Suprapubic skin (tissue), 4 donors: ENCODE results near the gene KLK15. TPM values are rescaled to one million over a fixed set of nuclear protein-coding genes. Genes with fewer than 3 reads are reported as not detected.

Experiments
- DNase-seq, 2 donors: peaks; one replicate each; pipeline ENCODE4 v3.0.0-alpha.2; 2019; ENCODE audit warnings: low spot score in 2 of 2
- H3K27ac ChIP-seq: fragments of 200-600 bp; sonication (generic); one replicate; pipeline ENCODE4 v1.5.1; 2019
- H3K27me3 ChIP-seq: fragments of 200-600 bp; sonication (generic); one replicate; pipeline ENCODE4 v1.5.1; 2019
- H3K36me3 ChIP-seq: fragments of 200-600 bp; sonication (generic); one replicate; pipeline ENCODE4 v1.5.1; 2019
- H3K4me1 ChIP-seq: fragments of 200-600 bp; sonication (generic); one replicate; pipeline ENCODE4 v1.5.1; 2019
- H3K4me3 ChIP-seq: fragments of 200-600 bp; sonication (generic); one replicate; pipeline ENCODE4 v1.5.1; 2019; ENCODE audit warnings: mild to moderate bottlenecking
- H3K9me3 ChIP-seq: fragments of 200-600 bp; sonication (generic); one replicate; pipeline ENCODE4 v1.5.1; 2019
- CTCF ChIP-seq, 2 donors: fragments of 200-600 bp in 1 of 2; fragments of 450-650 bp in 1 of 2; sonication (generic) in 1 of 2; IDR thresholded peaks; one replicate each; pipeline ENCODE4 v1.5.1; 2016 to 2019; ENCODE audit warnings: antibody characterized with exemption in 2 of 2, mild to moderate bottlenecking in 1 of 2, moderate library complexity in 1 of 2
- EP300 ChIP-seq: sonication (generic); formaldehyde crosslinking; IDR thresholded peaks from one replicate; pipeline ENCODE4 v1.6.1; 2017; ENCODE audit warnings: antibody characterized with exemption
- POLR2A ChIP-seq, 2 donors: fragments of 450-650 bp; IDR thresholded peaks; one replicate each; pipeline ENCODE4 v1.6.1; 2017; ENCODE audit warnings: antibody characterized with exemption in 2 of 2, mild to moderate bottlenecking in 2 of 2, moderate library complexity in 2 of 2
- POLR2AphosphoS5 ChIP-seq, 3 donors: sonication (generic); formaldehyde crosslinking; IDR thresholded peaks; one replicate each; pipeline ENCODE4 v1.6.1; 2017; ENCODE audit warnings: antibody characterized with exemption in 3 of 3
- WGBS: methylation state at CpG from one replicate; pipeline ENCODE4 v1.1.5; 2018; 5-methylcytosine and 5-hydroxymethylcytosine counted together
- total RNA-seq, 4 donors: library from RNA; depleted of rRNA; stranded (reverse); fragments of >200 nt; gene quantifications; one replicate each; pipeline ENCODE4 v1.1.0, GENCODE V29; 2016

Gene KLK15
- total RNA-seq, 4 donors from 2014 or later: not detected

- Histone ChIP-seq H3K27ac (no peak overlapping the region), H3K4me1 (no peaks in the 10 kb centered on the region), H3K4me3 (no peak overlapping the region), H3K9me3 (no peaks in the 10 kb centered on the region), H3K27me3 (peaks cover 67% of the 10 kb centered on the region), H3K36me3 (no peaks in the 10 kb centered on the region)
- DNase-seq: no peak
- no peak for TF ChIP-seq CTCF (IDR thresholded peaks at IDR 0.05)
- TF ChIP-seq POLR2AphosphoS5 (IDR thresholded peaks at IDR 0.05): no peak
- no peak for TF ChIP-seq EP300
- TF ChIP-seq POLR2A (IDR thresholded peaks at IDR 0.05): no peak
- WGBS: 52% methylated on average over 3 of the region's 7 CpGs
Observed at GRCh38 chr19:50876456-50876855, 43.1 kb upstream of the KLK15 start.

DNA sequence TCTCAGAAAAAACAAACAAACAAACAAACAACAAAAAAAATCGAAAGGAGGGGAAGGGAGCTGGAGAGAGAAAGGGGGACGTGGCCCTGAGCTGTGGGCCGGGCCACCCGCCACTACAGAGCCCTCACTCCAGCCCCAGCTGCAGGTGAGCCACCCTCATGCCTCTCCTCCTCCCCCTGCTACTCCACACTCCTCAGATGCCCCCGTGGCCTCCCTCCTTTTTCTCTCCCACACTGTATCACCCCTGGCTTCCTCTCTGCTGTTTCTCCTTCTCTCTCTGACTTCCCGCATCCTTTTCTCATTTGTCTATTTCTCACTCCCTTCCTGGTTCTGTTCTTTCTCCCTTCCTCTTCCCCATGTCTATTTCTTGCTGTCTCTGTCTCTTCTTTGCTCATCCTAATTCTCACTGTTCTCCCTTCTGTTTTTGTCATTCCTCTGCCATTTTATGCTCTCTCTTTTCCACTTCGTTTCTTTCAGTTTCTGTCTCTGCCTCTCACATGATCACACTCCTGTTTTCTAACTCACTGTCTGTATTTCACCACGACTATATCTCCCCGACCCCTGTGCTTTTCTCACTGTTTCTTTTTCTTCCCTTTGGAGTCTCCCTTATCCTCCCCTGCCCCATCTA, 42.5 kb upstream of the KLK15 start:
- TF ChIP-seq CTCF (IDR thresholded peaks at IDR 0.05): no peak
- TF ChIP-seq POLR2A (IDR thresholded peaks at IDR 0.05): no peak
- no peak for TF ChIP-seq EP300
- no peak for TF ChIP-seq POLR2AphosphoS5 (IDR thresholded peaks at IDR 0.05)
- Histone ChIP-seq H3K27ac (no peak overlapping the region), H3K36me3 (no peaks in the 10 kb centered on the region), H3K4me1 (no peaks in the 10 kb centered on the region), H3K4me3 (no peak overlapping the region), H3K9me3 (no peaks in the 10 kb centered on the region), H3K27me3 (peaks cover 67% of the 10 kb centered on the region)
- no peak for DNase-seq
- 39% methylated on average over 9 of the region's 9 CpGs for WGBS

- Histone ChIP-seq H3K27ac (no peak overlapping the region), H3K4me1 (no peaks in the 10 kb centered on the region), H3K4me3 (no peak overlapping the region), H3K27me3 (peaks cover 73% of the 10 kb centered on the region), H3K36me3 (no peaks in the 10 kb centered on the region), H3K9me3 (no peaks in the 10 kb centered on the region)
- no peak for TF ChIP-seq EP300
- no peak for TF ChIP-seq POLR2AphosphoS5 (IDR thresholded peaks at IDR 0.05)
- no peak for TF ChIP-seq CTCF (IDR thresholded peaks at IDR 0.05)
- no peak for TF ChIP-seq POLR2A (IDR thresholded peaks at IDR 0.05)
- 68% methylated on average over 5 of the region's 5 CpGs for WGBS
- no peak for DNase-seq
Observed at GRCh38 chr19:50874211-50874610, 40.8 kb upstream of the KLK15 start.

DNA sequence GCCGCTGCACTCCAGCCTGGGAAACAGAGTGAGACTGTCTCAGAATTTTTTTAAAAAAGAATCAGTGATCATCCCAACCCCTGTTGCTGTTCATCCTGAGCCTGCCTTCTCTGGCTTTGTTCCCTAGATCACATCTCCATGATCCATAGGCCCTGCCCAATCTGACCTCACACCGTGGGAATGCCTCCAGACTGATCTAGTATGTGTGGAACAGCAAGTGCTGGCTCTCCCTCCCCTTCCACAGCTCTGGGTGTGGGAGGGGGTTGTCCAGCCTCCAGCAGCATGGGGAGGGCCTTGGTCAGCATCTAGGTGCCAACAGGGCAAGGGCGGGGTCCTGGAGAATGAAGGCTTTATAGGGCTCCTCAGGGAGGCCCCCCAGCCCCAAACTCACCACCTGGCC, 39.7 kb upstream of the KLK15 start, which contains the start of gene KLK2:
TSS of gene KLK2 (plus strand) at position 384 of the 400 bp plus-strand sequence. CDS start 35 bp downstream, outside the sequence.
- WGBS: 56% methylated on average over 3 of the region's 3 CpGs
- H3K27ac ChIP-seq: no peak within 1 kb of the TSS
- H3K9me3 ChIP-seq: no peaks in the 10 kb centered on the region
- no peak for TF ChIP-seq POLR2AphosphoS5 (IDR thresholded peaks at IDR 0.05)
- TF ChIP-seq EP300: no peak
- TF ChIP-seq POLR2A (IDR thresholded peaks at IDR 0.05): no peak
- no peak for TF ChIP-seq CTCF (IDR thresholded peaks at IDR 0.05)
- DNase-seq: no peak
- H3K36me3 ChIP-seq: no peaks in the 10 kb centered on the region
- H3K4me1 ChIP-seq: no peaks in the 10 kb centered on the region
- peaks cover 76% of the 10 kb centered on the region for H3K27me3 ChIP-seq
- no peak within 1 kb of the TSS for H3K4me3 ChIP-seq

- peaks cover 69% of the 10 kb centered on the region for H3K27me3 ChIP-seq
Observed at GRCh38 chr19:50870417-50871089, 37.2 kb upstream of the KLK15 start.

More at GRCh38 chr19:50870417-50871089, 37.2 kb upstream of the KLK15 start:
- H3K36me3 ChIP-seq: no peaks in the 10 kb centered on the region
- H3K9me3 ChIP-seq: no peaks in the 10 kb centered on the region
- no peak for DNase-seq
- H3K27ac ChIP-seq: no peak overlapping the region
- WGBS: 64% methylated on average over 24 of the region's 26 CpGs
- H3K4me3 ChIP-seq: no peak overlapping the region
- no peaks in the 10 kb centered on the region for H3K4me1 ChIP-seq
- TF ChIP-seq POLR2A (IDR thresholded peaks at IDR 0.05) (no peak), EP300 (no peak), POLR2AphosphoS5 (IDR thresholded peaks at IDR 0.05) (no peak), CTCF (IDR thresholded peaks at IDR 0.05) (peak in 1 of 2 donors; percentile 8)
